ENCODE measurements around the gene BCL11A.
"Not testable (repeated sequence)": the region's sequence is repeated elsewhere in the genome, so short reads cannot be mapped to it uniquely, and the experiment has no call there.

BCL11A gene

DNA sequence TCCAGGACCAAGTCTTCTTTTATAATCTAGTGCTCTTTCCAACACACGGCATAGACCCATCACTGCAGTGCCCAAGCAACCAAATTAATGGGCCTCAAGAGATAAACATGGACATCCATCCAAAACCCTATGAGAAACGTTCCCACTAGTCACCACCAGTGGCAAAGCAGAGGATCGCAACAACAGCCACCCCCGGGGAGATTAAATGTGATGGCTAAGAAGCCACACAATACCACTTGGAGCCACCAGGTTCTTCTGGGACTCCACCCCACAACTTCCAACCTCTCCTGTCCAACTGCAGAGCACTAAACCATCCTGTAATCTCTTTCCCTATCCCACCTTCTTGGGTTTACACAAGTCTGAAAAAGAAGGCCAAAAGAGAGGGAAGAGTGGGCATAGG is 123.8 kb downstream of the BCL11A start:
- no peak for DNase-seq (ENCODE audit: low read depth)

DNA sequence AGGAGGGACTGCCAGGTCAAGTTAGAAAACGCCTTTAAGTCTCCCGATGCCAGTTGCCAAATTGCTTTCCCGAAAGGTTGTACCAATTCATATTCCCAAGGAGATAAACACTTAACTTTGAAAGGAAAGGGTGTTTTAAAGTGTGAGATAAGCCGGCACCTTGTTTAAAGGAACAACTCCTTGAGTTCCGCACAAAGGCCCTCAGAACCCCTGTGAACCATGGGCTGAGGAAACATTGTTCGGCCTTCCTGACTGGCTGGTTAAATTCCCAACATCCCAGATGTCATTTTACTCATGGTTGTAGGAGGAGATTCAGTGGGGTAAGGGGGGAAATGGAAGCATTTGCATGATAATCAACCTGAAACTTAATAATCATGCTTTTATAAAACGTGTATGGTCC is 126.6 kb downstream of the BCL11A start:
- no peak for DNase-seq (ENCODE audit: low read depth)

DNA sequence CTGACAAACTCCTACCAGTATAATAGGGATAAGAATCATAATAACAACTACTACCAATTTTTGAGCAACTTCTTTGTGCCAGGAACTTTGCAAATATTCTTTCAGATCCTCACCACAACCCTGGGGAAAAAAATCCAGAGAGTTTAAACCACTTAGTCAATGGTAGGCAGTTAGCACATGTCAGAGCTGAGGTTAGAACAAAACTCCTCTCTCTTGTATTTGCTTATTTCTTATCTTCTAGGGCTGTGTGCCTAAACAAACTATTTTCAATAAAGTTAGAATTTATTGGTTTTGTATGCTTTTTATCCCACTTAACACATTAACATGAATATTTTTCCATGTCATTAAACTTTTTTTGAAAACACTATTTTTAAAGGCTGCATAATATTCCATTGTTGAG is 127.1 kb downstream of the BCL11A start:
- DNase-seq (ENCODE audit: low read depth): no peak

DNA sequence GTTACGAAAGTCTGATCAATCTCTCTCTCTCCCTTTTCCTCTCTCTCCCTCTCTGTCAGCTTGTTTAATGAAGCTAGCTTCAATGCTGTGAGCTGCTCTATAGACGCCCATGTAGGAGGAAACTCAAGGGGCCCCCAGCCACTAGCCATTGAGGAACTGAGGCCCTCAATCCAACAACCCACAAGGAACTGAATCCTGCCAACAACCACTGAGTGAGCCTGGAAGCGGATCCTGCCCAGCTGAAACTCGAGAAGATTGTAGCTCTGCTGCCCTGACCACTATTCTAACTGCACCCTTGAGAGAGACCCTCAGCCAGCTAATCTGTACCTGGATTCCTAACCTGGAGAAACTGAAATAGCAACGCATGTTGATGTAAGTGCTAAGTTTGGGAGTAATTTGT is 129.2 kb downstream of the BCL11A start:
- no peak for DNase-seq (ENCODE audit: low read depth)

DNA sequence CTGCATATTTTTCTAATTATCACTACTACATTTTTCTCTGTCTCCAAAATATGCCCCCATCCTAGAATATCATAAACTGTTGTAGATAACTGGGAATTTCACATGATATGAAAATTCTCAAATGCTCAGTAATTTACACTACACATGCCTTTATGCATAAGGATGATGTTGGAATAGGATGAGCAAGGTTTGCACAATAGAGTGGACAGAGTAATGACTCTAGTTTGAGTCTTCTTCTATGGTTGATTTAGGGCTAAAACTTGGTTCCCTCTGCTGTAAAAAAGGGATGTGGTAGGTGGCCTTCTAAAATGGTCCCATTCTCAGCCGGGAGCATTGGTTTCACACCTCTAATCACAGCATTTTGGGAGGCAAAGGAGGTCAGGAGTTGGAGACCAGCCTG is 129.9 kb downstream of the BCL11A start:
- DNase-seq (ENCODE audit: low read depth): no peak

DNA sequence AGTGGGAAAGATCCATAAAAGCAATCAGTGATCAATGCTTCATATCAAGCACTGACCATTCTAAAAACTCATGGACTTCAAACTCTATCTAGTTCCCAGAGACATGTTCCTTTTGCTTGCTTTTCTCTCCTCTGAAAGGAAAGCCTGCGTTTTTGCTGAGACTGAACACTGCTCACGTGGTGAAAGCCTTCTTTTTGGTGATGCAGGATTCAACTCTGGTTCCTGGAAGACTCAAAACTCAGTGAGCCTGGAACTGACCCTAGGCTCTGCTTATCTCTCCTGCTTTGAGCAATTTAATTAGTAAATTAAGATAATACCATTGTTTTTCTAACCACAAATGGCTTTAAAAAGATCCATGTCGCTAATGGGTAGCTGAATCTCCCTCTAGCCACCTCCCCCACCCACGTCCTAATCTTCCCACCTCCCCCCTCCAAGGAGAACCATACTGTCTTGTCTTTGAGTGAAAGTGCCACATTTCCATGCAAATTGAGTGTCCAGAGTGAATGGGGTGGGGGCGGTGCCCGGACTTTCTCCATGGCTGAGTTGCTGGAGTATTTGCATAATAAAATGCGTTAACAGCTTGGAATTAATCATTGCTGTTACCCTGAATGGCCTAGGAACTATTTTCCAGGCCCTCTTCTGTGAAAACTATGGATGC is 130.5 kb downstream of the BCL11A start:
- DNase-seq (ENCODE audit: low read depth): no peak

DNA sequence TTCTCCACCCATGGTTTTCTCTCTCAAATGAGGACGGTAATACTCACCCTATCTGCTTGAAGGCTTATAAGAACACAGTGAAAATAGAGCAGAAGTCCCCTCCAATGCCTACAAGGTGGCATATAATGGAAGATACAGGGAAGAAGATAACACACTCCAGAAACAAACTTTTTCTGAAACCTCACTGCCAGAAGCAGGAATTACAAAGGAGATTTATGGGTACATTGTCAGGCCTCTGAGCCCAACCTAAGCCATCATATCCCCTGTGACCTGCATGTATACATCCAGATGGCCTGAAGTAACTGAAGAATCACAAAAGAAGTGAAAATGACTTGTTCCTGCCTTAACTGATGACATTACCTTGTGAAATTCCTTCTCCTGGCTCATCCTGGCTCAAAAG is 136.2 kb downstream of the BCL11A start:
- not testable (repeated sequence) for DNase-seq (ENCODE audit: low read depth)

DNA sequence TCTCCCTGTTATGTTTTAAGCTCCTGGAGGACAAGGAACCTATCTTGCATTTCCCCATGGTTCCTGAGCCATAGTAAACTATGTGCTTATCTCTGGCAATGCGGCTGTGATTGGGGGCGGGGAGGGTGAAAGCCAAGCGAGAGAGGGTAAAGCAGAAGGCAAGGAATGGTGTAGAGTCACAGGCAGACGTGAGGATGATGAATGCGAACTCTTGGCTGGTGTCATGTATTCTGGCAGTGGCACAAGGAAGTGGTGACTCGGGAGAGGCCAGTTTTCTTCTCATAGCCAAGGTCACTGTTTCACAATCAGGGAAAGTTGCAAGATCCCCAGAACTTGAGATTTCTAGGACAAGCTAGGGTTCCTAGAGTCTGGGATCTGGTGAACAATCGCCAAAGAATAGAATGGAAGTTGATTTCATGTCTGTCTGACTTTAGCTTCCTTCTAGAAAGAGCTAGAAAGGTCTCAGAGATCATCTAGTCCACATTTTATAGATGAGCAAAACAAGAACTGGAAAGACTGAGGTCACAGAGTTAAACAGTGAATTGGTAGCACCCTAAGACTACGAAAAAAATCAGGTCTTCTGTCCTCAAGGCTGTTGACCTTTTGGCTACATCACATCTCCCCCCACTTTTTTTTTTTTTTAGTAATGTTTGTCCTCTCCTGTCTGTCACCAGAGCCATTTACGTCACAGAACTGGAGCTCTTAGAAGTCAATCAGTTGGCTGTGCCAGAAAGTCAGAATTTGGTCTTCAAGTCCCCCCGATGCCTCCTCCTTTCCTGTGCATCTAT is 137.0 kb downstream of the BCL11A start:
- DNase-seq (ENCODE audit: low read depth): no peak

DNA sequence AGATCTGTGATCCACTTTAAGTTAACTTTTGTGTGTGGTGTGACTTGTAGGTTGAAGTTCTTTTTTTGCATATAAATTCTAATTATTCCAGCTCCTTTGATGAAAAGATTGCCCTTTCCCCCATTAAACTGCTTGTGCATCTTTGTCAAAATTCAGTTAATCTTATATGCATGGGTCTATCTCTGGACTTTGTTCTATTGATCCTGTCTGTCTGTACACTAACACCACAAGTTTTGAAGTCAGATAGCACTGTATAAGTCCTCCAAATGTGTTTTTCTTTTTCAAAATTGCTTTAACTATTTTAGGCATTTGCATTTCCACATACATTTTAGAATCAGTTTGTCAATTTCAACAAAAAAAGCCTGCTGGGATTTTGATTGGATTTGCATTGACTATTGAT is 137.6 kb downstream of the BCL11A start:
- no peak for DNase-seq (ENCODE audit: low read depth)

DNA sequence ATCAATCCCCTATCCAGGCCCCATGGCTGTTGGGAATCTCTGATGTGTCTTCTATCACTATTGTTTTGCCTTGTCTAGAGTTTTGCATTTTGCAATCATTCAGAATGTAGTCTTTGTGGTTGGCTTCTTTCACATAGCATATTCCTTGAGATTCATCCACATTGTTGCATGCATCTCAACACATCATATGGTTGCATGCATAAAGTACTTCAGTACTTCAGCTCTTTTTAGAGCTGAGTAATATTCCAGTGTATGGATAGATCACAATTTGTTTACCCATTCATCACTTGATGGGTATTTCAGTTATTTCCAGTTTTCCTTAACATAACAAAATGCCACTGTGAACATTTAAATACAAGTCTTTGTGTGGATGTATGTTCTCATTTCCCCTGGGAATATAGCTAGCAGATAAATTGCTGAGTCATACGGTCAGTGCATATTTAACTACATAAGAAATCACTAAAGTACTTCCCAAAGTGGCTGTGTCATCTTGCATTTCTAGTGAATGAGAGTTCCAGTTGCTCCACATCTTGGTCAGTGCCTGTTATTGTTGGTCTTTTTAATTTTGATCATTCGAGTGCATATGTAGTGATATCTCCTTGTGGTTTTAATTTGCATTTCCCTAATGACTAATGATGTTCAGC is 138.8 kb downstream of the BCL11A start:
- no peak for DNase-seq (ENCODE audit: low read depth)

DNA sequence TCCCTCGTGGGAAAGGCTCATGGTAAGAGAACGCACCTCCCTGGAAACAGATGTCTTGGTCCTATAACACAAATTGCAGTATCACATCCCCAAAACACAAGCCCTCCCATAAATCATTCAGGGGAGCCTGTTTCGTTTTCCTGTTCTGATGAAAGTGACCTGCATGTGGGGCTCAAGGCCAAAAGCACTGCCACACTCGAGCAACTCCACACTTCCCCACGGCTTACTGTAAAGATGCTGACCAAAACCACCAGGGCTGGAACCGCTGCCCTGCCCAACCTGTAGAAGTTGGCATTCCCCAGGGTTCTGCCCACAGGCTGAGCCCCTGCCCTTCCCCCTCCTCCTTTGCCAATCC is 139.7 kb downstream of the BCL11A start:
- no peak for DNase-seq (ENCODE audit: low read depth)

DNA sequence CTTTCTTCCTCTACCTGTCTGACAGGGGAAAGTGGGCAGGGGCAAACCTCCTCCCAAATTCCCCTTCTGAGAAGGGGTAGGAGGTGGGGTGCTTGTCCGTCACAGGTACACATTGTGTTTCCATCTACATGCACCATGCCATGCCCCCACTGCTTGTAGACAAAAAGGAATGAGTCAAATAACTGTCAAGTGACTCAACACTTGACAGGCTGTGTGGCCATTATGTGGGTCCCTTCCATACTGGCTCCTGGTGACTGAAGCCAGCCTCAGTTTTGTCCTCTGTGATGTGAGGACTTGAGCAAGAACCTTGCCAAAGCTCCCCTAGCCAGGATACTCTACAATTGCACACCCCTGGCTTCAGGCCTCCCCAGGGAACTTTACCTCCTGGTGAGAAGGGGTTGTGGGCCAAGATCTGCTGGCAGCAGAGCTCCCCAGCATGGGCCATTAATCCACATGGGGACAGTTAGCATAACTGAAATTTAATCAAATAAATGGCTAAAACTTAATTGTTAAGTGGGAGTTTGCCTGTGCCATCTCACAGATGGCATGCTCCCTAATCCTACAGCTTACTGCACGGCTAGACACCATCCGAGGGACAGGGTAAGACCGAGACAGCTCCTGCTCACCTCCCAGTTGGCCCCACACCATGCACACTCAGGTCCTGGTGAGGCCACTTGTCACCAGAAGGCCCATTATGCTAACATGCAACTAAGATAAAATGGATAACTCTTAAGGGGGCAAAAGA is 140.2 kb downstream of the BCL11A start:
- no peak for DNase-seq (ENCODE audit: low read depth)

DNA sequence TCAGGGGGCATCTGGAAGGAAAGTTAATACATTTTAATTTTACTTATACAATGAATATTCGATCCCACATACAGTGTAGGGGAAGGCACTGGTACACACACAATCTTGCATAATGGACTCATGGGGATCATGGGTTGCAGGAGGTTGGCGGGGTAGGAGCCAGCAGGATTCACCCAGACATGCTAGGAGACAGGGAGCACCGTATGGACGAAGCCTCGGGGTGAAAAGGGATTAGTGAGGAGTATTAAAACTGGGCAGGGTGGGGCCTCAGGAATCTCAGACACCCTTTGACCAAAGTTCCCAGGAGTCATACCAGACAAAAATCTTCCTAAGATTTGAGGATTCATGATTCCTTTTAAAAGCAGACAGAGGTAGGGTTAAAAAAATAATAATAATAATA is 140.8 kb downstream of the BCL11A start:
- no peak for DNase-seq (ENCODE audit: low read depth)

DNA sequence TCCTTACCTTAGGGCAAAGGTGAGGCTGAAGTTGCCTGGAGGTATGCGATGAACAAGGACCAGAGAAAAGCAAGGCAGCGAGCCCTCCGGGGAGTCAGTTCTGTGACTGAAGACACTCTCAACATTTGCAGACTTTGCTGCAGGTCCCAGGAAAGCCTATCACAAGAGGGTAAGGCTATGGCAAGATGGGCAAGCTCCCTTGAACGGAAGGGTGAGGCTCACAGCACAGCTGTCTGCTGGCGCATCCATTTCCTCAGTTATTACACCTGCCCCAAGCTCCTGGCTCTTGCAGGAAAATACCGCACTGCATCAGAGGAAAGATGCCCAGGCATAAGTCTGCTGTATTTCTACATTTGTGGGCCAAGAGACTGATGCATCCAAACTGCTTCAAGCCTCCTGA is 141.4 kb downstream of the BCL11A start:
- DNase-seq (ENCODE audit: low read depth): no peak

DNA sequence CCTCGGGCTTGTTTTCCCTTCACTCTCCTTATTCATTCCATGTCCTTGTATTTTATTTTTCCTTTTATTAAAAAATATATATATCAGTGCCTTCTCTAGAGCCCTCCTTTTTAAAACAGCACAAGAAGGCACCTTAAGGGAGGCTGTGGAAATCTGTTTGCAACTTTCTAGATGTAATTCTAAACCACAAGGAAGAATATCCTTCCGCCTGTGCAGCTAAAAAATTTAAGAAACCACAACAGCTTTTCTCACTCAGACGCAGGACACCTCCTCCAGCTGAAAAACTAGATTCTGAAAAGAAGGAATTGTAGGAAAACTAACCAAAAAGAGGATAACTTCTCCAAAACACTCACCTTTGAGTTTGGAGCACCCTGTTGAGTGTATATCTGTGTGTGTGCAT is 142.2 kb downstream of the BCL11A start:
- no peak for DNase-seq (ENCODE audit: low read depth)

DNA sequence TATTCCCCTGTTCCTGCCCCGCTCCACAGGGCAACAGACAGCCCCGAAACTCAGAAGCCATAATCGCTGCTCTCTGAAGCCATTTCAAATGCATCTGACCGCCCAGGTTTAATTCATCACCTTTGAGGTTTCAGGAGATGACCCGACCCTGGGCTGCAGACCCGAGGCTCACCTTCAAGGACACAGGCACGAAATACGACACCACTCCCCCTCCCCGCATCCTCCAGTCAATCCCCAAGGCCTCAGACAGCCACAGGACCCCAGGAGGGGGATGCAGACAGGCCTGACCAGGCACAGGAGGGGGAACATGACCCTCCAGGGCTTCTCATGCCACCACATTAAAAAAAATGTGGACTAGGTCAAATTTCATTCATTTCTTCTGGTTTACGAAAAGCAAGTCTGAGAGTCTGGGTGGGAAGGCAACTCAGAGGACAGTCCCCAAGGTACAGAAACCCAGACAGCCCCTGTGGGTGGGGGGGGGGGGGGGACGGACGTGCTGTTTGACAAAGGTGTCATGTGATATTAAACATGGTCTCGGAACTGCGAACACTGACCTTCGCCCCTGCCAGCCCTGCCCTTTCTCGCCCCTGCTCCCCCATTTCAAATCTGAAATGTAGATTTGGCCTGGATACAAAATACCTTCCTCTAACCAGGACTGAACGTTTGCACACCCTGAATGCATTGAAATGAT is 142.9 kb downstream of the BCL11A start:
- no peak for DNase-seq (ENCODE audit: low read depth)

DNA sequence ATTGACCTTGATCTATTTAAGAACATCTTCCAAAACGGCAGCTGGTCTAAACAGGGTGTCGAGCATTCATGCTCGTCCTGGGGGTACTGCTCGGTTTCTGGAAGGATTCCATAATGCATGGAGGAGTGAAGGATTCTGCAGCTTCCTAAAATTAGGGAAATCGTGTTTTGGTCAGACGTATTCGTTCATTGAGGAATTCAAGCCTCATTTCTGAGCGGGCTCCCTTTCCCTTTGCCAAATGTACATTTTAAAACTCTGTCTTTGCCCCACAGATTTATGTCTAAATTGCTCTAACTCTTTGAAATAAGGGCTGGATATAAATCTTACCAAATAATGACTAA is 144.0 kb downstream of the BCL11A start:
- DNase-seq (ENCODE audit: low read depth): no peak

DNA sequence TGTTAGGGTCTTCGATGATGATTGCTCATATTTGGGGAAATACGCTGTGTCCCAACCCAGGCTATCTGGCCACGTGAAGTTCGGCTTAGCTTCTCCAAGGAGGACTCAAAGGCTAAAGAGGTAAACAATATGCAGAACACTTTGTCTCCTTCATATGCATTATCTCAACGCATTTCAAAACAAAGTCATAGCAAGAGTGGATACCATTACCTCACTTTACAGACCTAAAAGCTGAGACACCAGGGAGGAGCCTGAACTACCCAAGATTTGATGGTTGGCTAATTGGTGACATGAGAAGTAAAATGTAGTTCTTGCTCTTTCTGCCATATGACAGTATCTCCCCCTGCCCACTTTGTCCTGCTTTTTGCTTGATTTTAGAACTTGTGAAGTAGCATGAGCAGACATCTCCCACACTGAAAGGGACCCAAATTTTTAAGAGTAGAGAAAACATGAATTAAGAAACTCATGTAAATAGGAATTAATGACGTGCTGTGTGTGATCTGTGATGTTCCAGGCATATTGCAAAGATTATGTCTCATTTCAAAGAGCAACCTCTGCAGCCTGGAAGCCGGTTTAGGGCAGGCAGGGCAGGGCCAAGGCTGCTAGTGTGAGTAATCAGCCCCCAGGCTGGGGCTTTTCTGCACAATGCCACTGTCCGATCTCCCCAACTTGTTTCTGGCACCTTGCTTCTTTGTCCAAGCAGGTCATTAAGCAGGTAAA is 144.5 kb downstream of the BCL11A start:
- no peak for DNase-seq (ENCODE audit: low read depth)

DNA sequence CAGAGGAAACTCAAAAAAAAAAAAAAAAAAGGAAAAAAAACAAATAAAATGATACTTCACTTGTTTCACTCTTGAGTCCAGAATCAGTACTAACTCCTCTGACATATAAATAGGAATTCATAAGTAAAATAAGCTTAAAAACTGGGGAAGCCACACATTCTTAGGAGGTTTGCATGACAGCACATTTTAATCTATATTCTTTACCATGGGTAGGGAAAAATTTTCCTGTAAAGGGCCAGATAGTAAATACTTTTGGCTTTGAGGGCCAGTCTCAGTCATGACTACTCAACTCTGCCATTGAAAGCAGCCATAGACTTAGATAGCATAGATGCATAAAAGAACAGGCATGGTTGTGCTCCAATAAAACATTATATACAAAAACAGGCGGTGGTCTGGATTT is 145.2 kb downstream of the BCL11A start:
- no peak for DNase-seq (ENCODE audit: low read depth)

DNA sequence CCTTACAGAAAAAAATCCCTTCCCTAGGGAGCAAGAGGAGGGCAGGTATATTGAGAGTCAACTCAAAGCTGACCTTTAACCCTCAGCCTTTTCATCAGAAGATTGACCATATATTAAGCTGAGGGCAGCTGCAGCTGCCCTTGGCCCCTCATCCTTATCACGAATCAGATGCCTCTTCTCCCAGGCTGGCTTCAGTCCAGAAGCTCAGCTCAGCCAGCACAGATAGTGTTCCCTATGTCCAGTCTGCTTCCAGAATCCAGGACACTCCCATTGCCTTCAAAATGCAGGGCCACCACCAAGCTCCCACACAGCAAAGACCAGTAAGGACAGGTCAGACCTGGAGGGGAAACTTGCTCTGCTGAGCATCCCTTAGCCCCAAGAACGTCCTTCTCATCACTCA is 146.1 kb downstream of the BCL11A start:
- no peak for DNase-seq (ENCODE audit: low read depth)

DNA sequence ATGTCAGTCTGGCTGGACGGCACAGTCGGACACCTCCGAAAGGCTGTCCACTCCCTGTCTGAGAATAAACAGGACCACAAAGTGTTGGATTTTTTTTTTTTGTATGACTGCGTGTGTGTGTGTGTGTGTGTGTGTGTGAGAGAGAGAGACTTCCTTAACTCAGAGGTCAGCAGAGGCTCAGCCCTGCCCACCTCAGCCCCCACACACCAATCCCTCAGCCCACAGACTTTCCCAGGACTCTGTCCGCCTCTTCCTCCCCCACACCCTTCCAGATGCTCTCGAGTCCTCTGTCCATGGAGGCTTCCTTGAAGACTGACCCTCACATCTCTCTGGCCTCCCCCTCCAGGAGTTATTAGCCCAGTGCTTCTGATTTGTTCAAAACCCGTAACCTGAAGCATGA is 147.3 kb downstream of the BCL11A start:
- no peak for DNase-seq (ENCODE audit: low read depth)
